K562 (cell line): ENCODE measurements around the gene HECW1. TPM values are rescaled to one million over a fixed set of nuclear protein-coding genes. Genes with fewer than 3 reads are reported as not detected.

ENCODE experiments used
- REST ChIP-seq, 2 experiments: fragments of 450-650 bp; formaldehyde crosslinking in 1 of 2; IDR thresholded peaks; 2 replicates each; pipeline versions ENCODE4 v1.4.0 to v1.6.1; 2014 to 2020; ENCODE audit warnings: mild to moderate bottlenecking in 2 of 2, borderline replicate concordance in 1 of 2, low read depth in 1 of 2
- polyA plus RNA-seq, 8 experiments: library from polyadenylated mRNA; depleted of rRNA in 4 of 8; stranded (reverse) in 5 of 8; unstranded in 3 of 8; fragments of >200 nt; fragmentation: Nextera tagmentation in 2 of 8; fragmentation: Illumina TruSeq in 1 of 8; extraction: Ambion mirVana in 2 of 8; extraction: Trizol in 1 of 8; gene quantifications; 2 replicates each; pipeline versions ENCODE4 v1.2.1 to v1.2.3, GENCODE V29; 2011 to 2014; ENCODE audit warnings: inconsistent platforms in 1 of 8, missing spikeins in 1 of 8
- total RNA-seq, 7 experiments: library from RNA; depleted of rRNA in 6 of 7; stranded (reverse); fragments of >200 nt in 6 of 7; fragmentation: Illumina TruSeq in 2 of 7; extraction: Trizol in 2 of 7; gene quantifications; 2 replicates each; pipeline versions ENCODE4 v1.2.1 to v1.2.3, GENCODE V29; 2011 to 2021; ENCODE audit warnings: low replicate concordance in 1 of 7

HECW1 gene
- total and polyA plus RNA-seq, 9 of the 15 experiments (the other 6 are each of a cell fraction or from before 2014, with no cell fraction given): 0.07 to 0.31 (median 0.13) TPM; not detected in 4

- TF ChIP-seq REST (IDR thresholded peaks at IDR 0.05; ENCODE audit: borderline replicate concordance) (no peak), REST (CRISPR knock-in tag; IDR thresholded peaks at IDR 0.05; ENCODE audit: low read depth) (no peak)
- TF ChIP-seq, all 486 proteins: peak for 0
Observed at GRCh38 chr7:43364391-43364790, 251.9 kb downstream of the HECW1 start (continued).
